ENCODE measurements around the gene PDE8A. TPM values are rescaled to one million over a fixed set of nuclear protein-coding genes. Genes with fewer than 3 reads are reported as not detected.

The PDE8A gene
- total and polyA plus RNA-seq, 2 of the 13 experiments (the other 11 are each of a cell fraction or from before 2014, with no cell fraction given): 26.3 to 48.5 TPM

- TF ChIP-seq ZNF737 (CRISPR knock-in tag; IDR thresholded peaks at IDR 0.05; ENCODE audit: borderline replicate concordance) (no peak), TSC22D2 (CRISPR knock-in tag; IDR thresholded peaks at IDR 0.05; ENCODE audit: borderline replicate concordance) (peak; percentile 67; the same call in 1 of the 2 replicates), LRRFIP1 (CRISPR knock-in tag; conservative IDR thresholded peaks at IDR 0.05) (no peak), ASH2L (IDR thresholded peaks at IDR 0.05; ENCODE audit: insufficient read length, low read depth, low read length) (peak; percentile 75), ETV6 (CRISPR knock-in tag; conservative IDR thresholded peaks at IDR 0.05) (no peak), ETV5 (CRISPR knock-in tag; IDR thresholded peaks at IDR 0.05; ENCODE audit: borderline replicate concordance) (peak; percentile 29; the same call in 1 of the 2 replicates), BRD4 (CRISPR knock-in tag; IDR thresholded peaks at IDR 0.05) (no peak), PHF5A (CRISPR knock-in tag; IDR thresholded peaks at IDR 0.05; ENCODE audit: low read depth, unreplicated experiment) (no peak), HMGXB3 (CRISPR knock-in tag; IDR thresholded peaks at IDR 0.05; ENCODE audit: borderline replicate concordance) (peak; percentile 33; the same call in 1 of the 2 replicates), TFAP4 (IDR thresholded peaks at IDR 0.05; ENCODE audit: borderline replicate concordance, low read depth) (peak; percentile 94), ZEB1 (IDR thresholded peaks at IDR 0.05; ENCODE audit: insufficient replicate concordance, low read depth) (peak; percentile 20), FOXK1 (CRISPR knock-in tag; IDR thresholded peaks at IDR 0.05; ENCODE audit: borderline replicate concordance, low read depth) (no peak), ZNF253 (CRISPR knock-in tag; IDR thresholded peaks at IDR 0.05; ENCODE audit: borderline replicate concordance) (no peak), ZNF251 (CRISPR knock-in tag; IDR thresholded peaks at IDR 0.05) (no peak), SIN3B (IDR thresholded peaks at IDR 0.05; ENCODE audit: low read length) (peak; percentile 47; the same call in 1 of the 2 replicates), ONECUT2 (CRISPR knock-in tag; IDR thresholded peaks at IDR 0.05) (no peak), EEA1 (CRISPR knock-in tag; IDR thresholded peaks at IDR 0.05; ENCODE audit: borderline replicate concordance) (no peak), RFX1 (IDR thresholded peaks at IDR 0.05) (no peak)
Measured at GRCh38 chr15:84980196-84981053, 1.2 kb upstream of the PDE8A start (continued).
